ENCODE results near the gene TRIM39.
"Not testable (repeated sequence)": the region's sequence is repeated elsewhere in the genome, so short reads cannot be mapped to it uniquely, and the experiment has no call there.

TRIM39 gene

GRCh38 chr6:30357678-30358540, 31.2 kb downstream of the TRIM39 start:
- Histone ChIP-seq H3K9me3 (ENCODE audit: control insufficient read depth in 5 of 5, low read length in 5 of 5) (peaks cover 0 to 4% (median 3%) of the 10 kb centered on the region in 5 donors), H3K27me3 (ENCODE audit: control insufficient read depth in 5 of 5, insufficient read depth in 4 of 5, low read length in 5 of 5) (peaks cover 18 to 50% (median 34%) of the 10 kb centered on the region in 5 donors), H3K27ac (ENCODE audit: low read depth, low read length) (no peak overlapping the region), H3K9ac (ENCODE audit: low read length in 5 of 5) (peak overlapping the region in 1 of 5 donors; percentile 13), H3K36me3 (ENCODE audit: control insufficient read depth in 5 of 5, insufficient read depth in 5 of 5, low read length in 5 of 5) (no peaks in the 10 kb centered on the region), H3K4me1 (ENCODE audit: control insufficient read depth in 5 of 5, insufficient read depth in 5 of 5, low read length in 5 of 5) (peaks cover 0 to 8% (median 6%) of the 10 kb centered on the region in 5 donors), H3K4me3 (ENCODE audit: low read depth in 1 of 5, low read length in 5 of 5) (peak overlapping the region; percentile 37 to 56 (median 49))

- Histone ChIP-seq H3K9ac (ENCODE audit: low read length in 5 of 5) (no peak overlapping the region), H3K36me3 (ENCODE audit: control insufficient read depth in 5 of 5, insufficient read depth in 5 of 5, low read length in 5 of 5) (no peaks in the 10 kb centered on the region), H3K4me1 (ENCODE audit: control insufficient read depth in 5 of 5, insufficient read depth in 5 of 5, low read length in 5 of 5) (peaks cover 0 to 8% (median 6%) of the 10 kb centered on the region in 5 donors), H3K9me3 (ENCODE audit: control insufficient read depth in 5 of 5, low read length in 5 of 5) (peaks cover 0 to 4% (median 3%) of the 10 kb centered on the region in 5 donors), H3K27me3 (ENCODE audit: control insufficient read depth in 5 of 5, insufficient read depth in 4 of 5, low read length in 5 of 5) (peaks cover 20 to 50% (median 36%) of the 10 kb centered on the region in 5 donors), H3K27ac (ENCODE audit: low read depth, low read length) (no peak overlapping the region), H3K4me3 (ENCODE audit: low read depth in 1 of 5, low read length in 5 of 5) (no peak overlapping the region)
Measured at GRCh38 chr6:30359276-30359675, 32.5 kb downstream of the TRIM39 start.

- Histone ChIP-seq H3K4me1 (ENCODE audit: control insufficient read depth in 5 of 5, insufficient read depth in 5 of 5, low read length in 5 of 5) (peaks cover 0 to 8% (median 6%) of the 10 kb centered on the region in 5 donors), H3K4me3 (ENCODE audit: low read depth in 1 of 5, low read length in 5 of 5) (no peak overlapping the region), H3K27me3 (ENCODE audit: control insufficient read depth in 5 of 5, insufficient read depth in 4 of 5, low read length in 5 of 5) (peaks cover 20 to 50% (median 36%) of the 10 kb centered on the region in 5 donors), H3K27ac (ENCODE audit: low read depth, low read length) (no peak overlapping the region), H3K36me3 (ENCODE audit: control insufficient read depth in 5 of 5, insufficient read depth in 5 of 5, low read length in 5 of 5) (no peaks in the 10 kb centered on the region), H3K9me3 (ENCODE audit: control insufficient read depth in 5 of 5, low read length in 5 of 5) (peaks cover 0 to 4% (median 3%) of the 10 kb centered on the region in 5 donors), H3K9ac (ENCODE audit: low read length in 5 of 5) (no peak overlapping the region)
Measured at GRCh38 chr6:30360139-30360538, 33.4 kb downstream of the TRIM39 start.

GRCh38 chr6:30361661-30362060, 34.9 kb downstream of the TRIM39 start:
- Histone ChIP-seq H3K4me3 (ENCODE audit: low read depth in 1 of 5, low read length in 5 of 5) (no peak overlapping the region), H3K27ac (ENCODE audit: low read depth, low read length) (no peak overlapping the region), H3K36me3 (ENCODE audit: control insufficient read depth in 5 of 5, insufficient read depth in 5 of 5, low read length in 5 of 5) (no peaks in the 10 kb centered on the region), H3K4me1 (ENCODE audit: control insufficient read depth in 5 of 5, insufficient read depth in 5 of 5, low read length in 5 of 5) (peaks cover 0 to 8% (median 6%) of the 10 kb centered on the region in 5 donors), H3K9ac (ENCODE audit: low read length in 5 of 5) (no peak overlapping the region), H3K27me3 (ENCODE audit: control insufficient read depth in 5 of 5, insufficient read depth in 4 of 5, low read length in 5 of 5) (peaks cover 20 to 52% (median 35%) of the 10 kb centered on the region in 5 donors), H3K9me3 (ENCODE audit: control insufficient read depth in 5 of 5, low read length in 5 of 5) (peaks cover 0 to 4% (median 3%) of the 10 kb centered on the region in 5 donors)

GRCh38 chr6:30363459-30363858, 36.7 kb downstream of the TRIM39 start:
- H3K36me3 ChIP-seq (ENCODE audit: control insufficient read depth in 5 of 5, insufficient read depth in 5 of 5, low read length in 5 of 5): no peaks in the 10 kb centered on the region
- H3K9ac ChIP-seq (ENCODE audit: low read length in 5 of 5): no peak overlapping the region
- no peaks in the 10 kb centered on the region for H3K4me1 ChIP-seq (ENCODE audit: control insufficient read depth in 5 of 5, insufficient read depth in 5 of 5, low read length in 5 of 5)
- peaks cover 0 to 4% (median 3%) of the 10 kb centered on the region in 5 donors for H3K9me3 ChIP-seq (ENCODE audit: control insufficient read depth in 5 of 5, low read length in 5 of 5)
- H3K27me3 ChIP-seq (ENCODE audit: control insufficient read depth in 5 of 5, insufficient read depth in 4 of 5, low read length in 5 of 5): peaks cover 21 to 41% (median 31%) of the 10 kb centered on the region in 5 donors
- H3K27ac ChIP-seq (ENCODE audit: low read depth, low read length): no peak overlapping the region
- no peak overlapping the region for H3K4me3 ChIP-seq (ENCODE audit: low read depth in 1 of 5, low read length in 5 of 5)

GRCh38 chr6:30364591-30364990, 37.9 kb downstream of the TRIM39 start:
- Histone ChIP-seq H3K4me1 (ENCODE audit: control insufficient read depth in 5 of 5, insufficient read depth in 5 of 5, low read length in 5 of 5) (no peaks in the 10 kb centered on the region), H3K27me3 (ENCODE audit: control insufficient read depth in 5 of 5, insufficient read depth in 4 of 5, low read length in 5 of 5) (peaks cover 16 to 30% (median 26%) of the 10 kb centered on the region in 5 donors), H3K36me3 (ENCODE audit: control insufficient read depth in 5 of 5, insufficient read depth in 5 of 5, low read length in 5 of 5) (no peaks in the 10 kb centered on the region), H3K9me3 (ENCODE audit: control insufficient read depth in 5 of 5, low read length in 5 of 5) (peaks cover 0 to 4% (median 3%) of the 10 kb centered on the region in 5 donors), H3K4me3 (ENCODE audit: low read depth in 1 of 5, low read length in 5 of 5) (no peak overlapping the region), H3K9ac (ENCODE audit: low read length in 5 of 5) (no peak overlapping the region), H3K27ac (ENCODE audit: low read depth, low read length) (no peak overlapping the region)

- peaks cover 0 to 18% (median 11%) of the 10 kb centered on the region in 5 donors for H3K27me3 ChIP-seq (ENCODE audit: control insufficient read depth in 5 of 5, insufficient read depth in 4 of 5, low read length in 5 of 5)
- not testable (repeated sequence) for H3K36me3 ChIP-seq (ENCODE audit: control insufficient read depth in 5 of 5, insufficient read depth in 5 of 5, low read length in 5 of 5); H3K4me1 ChIP-seq (ENCODE audit: control insufficient read depth in 5 of 5, insufficient read depth in 5 of 5, low read length in 5 of 5); H3K9ac ChIP-seq (ENCODE audit: low read length in 5 of 5); H3K9me3 ChIP-seq (ENCODE audit: control insufficient read depth in 5 of 5, low read length in 5 of 5); H3K27ac ChIP-seq (ENCODE audit: low read depth, low read length); H3K4me3 ChIP-seq (ENCODE audit: low read depth in 1 of 5, low read length in 5 of 5)
Measured at GRCh38 chr6:30369280-30369679, 42.6 kb downstream of the TRIM39 start.

GRCh38 chr6:30378290-30378937, 51.7 kb downstream of the TRIM39 start:
- Histone ChIP-seq H3K27me3 (ENCODE audit: control insufficient read depth in 5 of 5, insufficient read depth in 4 of 5, low read length in 5 of 5) (peaks cover 0 to 6% (median 0%) of the 10 kb centered on the region in 5 donors), H3K4me1 (ENCODE audit: control insufficient read depth in 5 of 5, insufficient read depth in 5 of 5, low read length in 5 of 5) (no peaks in the 10 kb centered on the region), H3K9ac (ENCODE audit: low read length in 5 of 5) (no peak overlapping the region), H3K27ac (ENCODE audit: low read depth, low read length) (no peak overlapping the region), H3K4me3 (ENCODE audit: low read depth in 1 of 5, low read length in 5 of 5) (no peak overlapping the region), H3K9me3 (ENCODE audit: control insufficient read depth in 5 of 5, low read length in 5 of 5) (no peaks in the 10 kb centered on the region), H3K36me3 (ENCODE audit: control insufficient read depth in 5 of 5, insufficient read depth in 5 of 5, low read length in 5 of 5) (no peaks in the 10 kb centered on the region)

GRCh38 chr6:30380464-30380863, 53.7 kb downstream of the TRIM39 start:
- Histone ChIP-seq H3K4me3 (ENCODE audit: low read depth in 1 of 5, low read length in 5 of 5) (no peak overlapping the region), H3K4me1 (ENCODE audit: control insufficient read depth in 5 of 5, insufficient read depth in 5 of 5, low read length in 5 of 5) (no peaks in the 10 kb centered on the region), H3K9me3 (ENCODE audit: control insufficient read depth in 5 of 5, low read length in 5 of 5) (no peaks in the 10 kb centered on the region), H3K36me3 (ENCODE audit: control insufficient read depth in 5 of 5, insufficient read depth in 5 of 5, low read length in 5 of 5) (no peaks in the 10 kb centered on the region), H3K9ac (ENCODE audit: low read length in 5 of 5) (no peak overlapping the region), H3K27ac (ENCODE audit: low read depth, low read length) (no peak overlapping the region), H3K27me3 (ENCODE audit: control insufficient read depth in 5 of 5, insufficient read depth in 4 of 5, low read length in 5 of 5) (peaks cover 0 to 7% (median 3%) of the 10 kb centered on the region in 5 donors)

- Histone ChIP-seq H3K4me3 (ENCODE audit: low read depth in 1 of 5, low read length in 5 of 5) (no peak overlapping the region), H3K9ac (ENCODE audit: low read length in 5 of 5) (no peak overlapping the region), H3K4me1 (ENCODE audit: control insufficient read depth in 5 of 5, insufficient read depth in 5 of 5, low read length in 5 of 5) (no peaks in the 10 kb centered on the region), H3K36me3 (ENCODE audit: control insufficient read depth in 5 of 5, insufficient read depth in 5 of 5, low read length in 5 of 5) (no peaks in the 10 kb centered on the region), H3K9me3 (ENCODE audit: control insufficient read depth in 5 of 5, low read length in 5 of 5) (no peaks in the 10 kb centered on the region), H3K27me3 (ENCODE audit: control insufficient read depth in 5 of 5, insufficient read depth in 4 of 5, low read length in 5 of 5) (peaks cover 3 to 20% (median 6%) of the 10 kb centered on the region in 5 donors), H3K27ac (ENCODE audit: low read depth, low read length) (no peak overlapping the region)
Measured at GRCh38 chr6:30386166-30386565, 59.4 kb downstream of the TRIM39 start.

Data from subcutaneous abdominal adipose tissue (tissue), 5 donors.